NCI-H446 (cell line): ENCODE results near the gene SLC5A4.
"Not testable (repeated sequence)": the region's sequence is repeated elsewhere in the genome, so short reads cannot be mapped to it uniquely, and the experiment has no call there.

Experiments used
- DNase-seq, 2 experiments: peaks; one replicate each; lab custom pipeline; 2025; lab: John Stamatoyannopoulos, UW

SLC5A4 gene

GRCh38 chr22:32199961-32200360, 55.2 kb downstream of the SLC5A4 start:
- no peak for DNase-seq

GRCh38 chr22:32199341-32199740, 55.8 kb downstream of the SLC5A4 start:
- no peak for DNase-seq

DNA sequence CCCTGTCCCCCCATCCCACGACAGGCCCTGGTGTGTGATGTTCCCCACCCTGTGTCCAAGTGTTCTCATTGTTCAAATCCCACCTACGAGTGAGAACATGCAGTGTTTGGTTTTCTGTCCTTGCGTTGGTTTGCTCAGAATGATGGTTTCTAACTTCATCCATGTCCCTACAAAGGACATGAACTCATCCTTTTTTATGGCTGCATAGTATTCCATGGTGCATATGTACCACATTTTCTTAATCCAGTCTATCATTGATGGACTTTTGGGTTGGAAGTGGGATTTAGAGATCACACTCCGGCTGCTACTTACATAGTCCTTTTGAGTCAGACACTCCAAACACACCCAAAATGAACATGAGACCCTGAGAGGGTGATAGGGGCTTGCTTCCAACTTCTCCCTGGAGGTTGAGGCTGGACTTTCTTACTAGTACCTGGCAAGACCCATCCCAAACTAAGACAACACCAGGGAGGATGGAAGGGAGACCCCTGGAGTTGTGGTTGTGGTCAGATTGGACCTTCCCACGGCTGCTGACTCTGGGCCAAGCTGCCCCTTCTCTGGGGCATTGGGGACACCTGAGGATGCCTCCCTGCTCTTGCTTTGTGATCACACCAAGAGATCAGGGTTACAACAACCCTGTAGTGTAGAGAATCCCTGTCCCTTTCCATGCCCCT, 57.5 kb downstream of the SLC5A4 start:
- not testable (repeated sequence) for DNase-seq

GRCh38 chr22:32195900-32196299, 59.2 kb downstream of the SLC5A4 start:
- not testable (repeated sequence) for DNase-seq

- not testable (repeated sequence) for DNase-seq
These were observed 61.8 kb downstream of the SLC5A4 start for GRCh38 chr22:32193346-32193745.

DNA sequence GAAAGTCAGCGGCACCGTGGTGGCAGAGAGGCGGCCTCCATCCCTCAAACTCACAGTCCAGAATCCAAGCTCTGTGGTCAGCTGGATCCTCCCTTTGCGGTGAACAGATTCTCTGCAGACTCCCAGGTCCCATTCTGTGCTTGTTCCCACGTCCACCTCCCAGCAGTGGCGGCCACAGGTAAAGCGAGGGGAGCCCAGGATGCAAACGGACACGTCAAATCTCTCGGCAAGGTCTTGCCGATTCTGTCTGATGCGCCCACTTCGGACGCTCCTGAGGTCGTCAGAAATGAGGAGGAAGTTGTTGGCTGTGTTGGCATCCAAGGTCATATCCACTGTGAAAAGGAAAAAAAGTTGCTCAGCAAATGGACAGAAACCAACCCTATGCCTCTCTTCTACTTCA, 64.1 kb downstream of the SLC5A4 start:
- DNase-seq, result not testable (repeated sequence)

GRCh38 chr22:32185821-32186220, 69.3 kb downstream of the SLC5A4 start:
- DNase-seq, result no peak

DNA sequence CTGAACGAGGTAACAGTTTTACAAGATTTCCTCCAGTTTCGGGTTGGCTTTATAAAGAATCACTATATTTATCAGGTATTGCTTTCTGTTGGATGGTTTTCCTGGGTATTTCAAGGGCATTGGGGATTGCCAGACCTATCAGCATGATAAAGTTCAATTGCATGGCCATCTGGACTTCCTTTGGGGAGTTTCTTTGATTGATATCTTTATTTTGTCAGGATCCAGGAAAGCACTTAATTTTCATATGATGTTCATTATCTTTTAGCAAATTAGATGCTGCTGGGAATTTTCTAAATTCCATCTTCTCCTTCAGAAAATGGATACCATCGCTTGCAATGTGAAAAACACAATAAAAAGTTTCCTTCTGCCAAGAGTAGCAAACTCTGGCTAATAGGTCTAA, 71.5 kb downstream of the SLC5A4 start:
- no peak for DNase-seq

DNA sequence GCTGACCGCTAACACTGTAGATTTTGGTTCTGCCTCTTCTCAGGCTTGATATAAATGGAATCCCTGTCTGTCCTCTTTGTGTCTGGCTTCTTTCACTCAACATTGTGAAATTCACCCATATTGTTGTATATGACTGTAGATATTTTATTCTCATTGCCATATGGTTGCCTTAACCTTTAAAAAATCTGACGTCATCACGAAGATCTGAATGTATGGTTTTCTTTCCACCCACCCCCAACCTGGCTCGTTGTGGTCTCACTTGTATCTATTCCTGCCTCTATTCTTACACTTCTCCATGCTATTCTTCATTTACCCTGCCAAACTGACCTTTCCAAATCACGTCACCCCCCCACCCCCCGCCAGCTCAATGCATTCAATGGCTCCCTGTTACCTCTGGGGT, 74.1 kb downstream of the SLC5A4 start:
- DNase-seq, result no peak

DNA sequence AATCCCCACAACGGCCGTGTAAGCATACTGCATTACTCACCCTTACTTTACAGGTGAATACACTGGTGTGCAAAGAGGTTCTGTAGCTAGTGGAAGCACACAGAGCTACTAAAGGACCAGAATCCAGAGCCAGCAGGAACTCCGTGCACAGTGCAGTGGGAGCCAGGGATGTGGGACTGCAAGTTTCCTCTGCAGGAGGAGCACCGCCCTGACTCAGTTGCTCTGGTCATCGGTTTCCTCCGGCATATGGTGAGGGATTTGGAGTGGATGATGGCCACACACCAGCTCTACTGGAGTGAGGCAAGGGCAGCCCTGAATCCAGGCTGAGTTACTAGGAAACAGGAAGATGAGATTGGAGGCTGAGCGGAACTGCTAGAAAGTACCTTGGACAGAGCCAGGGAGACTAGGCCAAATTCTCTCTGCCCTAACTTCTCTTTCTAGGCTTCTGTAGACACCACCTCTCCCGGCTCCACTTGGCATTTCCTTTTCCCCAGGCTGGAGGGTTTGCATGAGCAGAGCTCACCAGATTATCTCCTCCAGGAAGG, 77.9 kb downstream of the SLC5A4 start:
- DNase-seq, result no peak

- no peak for DNase-seq
These were observed 79.2 kb downstream of the SLC5A4 start for GRCh38 chr22:32175683-32176644.

GRCh38 chr22:32175115-32175514, 80.0 kb downstream of the SLC5A4 start:
- no peak for DNase-seq
